ENCODE data around the gene TP53I13. TPM values are rescaled to one million over a fixed set of nuclear protein-coding genes. Genes with fewer than 3 reads are reported as not detected.
A peak's percentile ranks its signal among the peaks of the same experiment; 100 is the strongest.

The TP53I13 gene
- total and polyA plus RNA-seq, 2 of the 13 experiments (the other 11 are each of a cell fraction or from before 2014, with no cell fraction given): 16.9 to 25.7 TPM

DNA sequence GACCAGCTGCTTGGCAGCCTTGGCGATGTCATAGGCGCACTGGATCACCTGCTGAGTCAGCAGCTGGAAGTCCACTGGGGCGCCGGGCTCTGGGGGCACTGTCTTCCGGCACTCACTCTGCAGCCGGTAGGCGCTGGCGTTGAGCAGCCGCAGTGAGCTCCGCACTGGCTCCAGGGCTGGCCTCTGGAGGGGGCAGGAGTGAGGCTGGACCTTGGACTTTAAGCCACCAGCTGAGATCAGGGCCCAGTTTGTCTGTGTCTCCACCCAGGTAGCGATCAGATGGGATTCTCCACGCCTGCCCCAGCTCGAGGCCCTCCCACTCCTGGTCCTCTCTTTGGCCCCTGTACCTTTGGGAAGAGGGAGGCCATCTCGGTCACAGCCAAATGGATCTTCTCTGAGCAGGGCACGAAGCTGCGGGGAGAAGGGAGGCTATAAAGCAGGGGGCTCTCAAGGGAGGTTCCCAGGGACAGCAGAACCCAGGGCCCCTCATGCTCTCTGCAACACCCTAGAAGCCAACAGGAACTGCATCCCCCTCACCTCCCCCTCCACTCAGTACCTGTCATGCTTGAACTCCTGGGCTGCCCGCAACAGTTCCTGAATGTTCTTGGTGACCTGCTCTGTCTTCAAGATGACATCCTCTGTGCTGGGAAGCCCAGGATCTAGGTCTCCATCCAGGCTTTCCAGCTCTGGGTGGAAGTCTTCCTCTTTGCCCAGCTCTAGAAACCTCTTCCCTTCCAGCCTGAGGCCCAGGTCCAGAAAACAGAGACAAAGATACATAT is 6.4 kb downstream of the TP53I13 start (continued):
- TF ChIP-seq, protein P1, sequence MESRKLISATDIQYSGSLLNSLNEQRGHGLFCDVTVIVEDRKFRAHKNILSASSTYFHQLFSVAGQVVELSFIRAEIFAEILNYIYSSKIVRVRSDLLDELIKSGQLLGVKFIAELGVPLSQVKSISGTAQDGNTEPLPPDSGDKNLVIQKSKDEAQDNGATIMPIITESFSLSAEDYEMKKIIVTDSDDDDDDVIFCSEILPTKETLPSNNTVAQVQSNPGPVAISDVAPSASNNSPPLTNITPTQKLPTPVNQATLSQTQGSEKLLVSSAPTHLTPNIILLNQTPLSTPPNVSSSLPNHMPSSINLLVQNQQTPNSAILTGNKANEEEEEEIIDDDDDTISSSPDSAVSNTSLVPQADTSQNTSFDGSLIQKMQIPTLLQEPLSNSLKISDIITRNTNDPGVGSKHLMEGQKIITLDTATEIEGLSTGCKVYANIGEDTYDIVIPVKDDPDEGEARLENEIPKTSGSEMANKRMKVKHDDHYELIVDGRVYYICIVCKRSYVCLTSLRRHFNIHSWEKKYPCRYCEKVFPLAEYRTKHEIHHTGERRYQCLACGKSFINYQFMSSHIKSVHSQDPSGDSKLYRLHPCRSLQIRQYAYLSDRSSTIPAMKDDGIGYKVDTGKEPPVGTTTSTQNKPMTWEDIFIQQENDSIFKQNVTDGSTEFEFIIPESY (CRISPR knock-in tag; IDR thresholded peaks at IDR 0.05): peak; percentile 57; the same call in 1 of the 2 replicates
- TF ChIP-seq RFX5 (IDR thresholded peaks at IDR 0.05; ENCODE audit: low read depth, low read length) (peak; percentile 67; the same call in 1 of the 2 replicates), KLF9 (CRISPR knock-in tag; IDR thresholded peaks at IDR 0.05; ENCODE audit: low read depth) (no peak), SIN3A (IDR thresholded peaks at IDR 0.05; ENCODE audit: borderline replicate concordance, low read depth, low read length) (0 out of 2 replicates have a peak, but pooled peaks have one; percentile 69), ZNF383 (CRISPR knock-in tag; IDR thresholded peaks at IDR 0.05; ENCODE audit: borderline replicate concordance) (0 out of 2 replicates have a peak, but pooled peaks have one; percentile 32), NFATC3 (CRISPR knock-in tag; IDR thresholded peaks at IDR 0.05) (no peak), MTA3 (CRISPR knock-in tag; IDR thresholded peaks at IDR 0.05) (no peak), GLI4 (CRISPR knock-in tag; IDR thresholded peaks at IDR 0.05; ENCODE audit: borderline replicate concordance) (no peak), HOXD1 (CRISPR knock-in tag; IDR thresholded peaks at IDR 0.05) (0 out of 2 replicates have a peak, but pooled peaks have one; percentile 24), ZNF160 (CRISPR knock-in tag; IDR thresholded peaks at IDR 0.05) (0 out of 2 replicates have a peak, but pooled peaks have one; percentile 41), MTA1 (CRISPR knock-in tag; IDR thresholded peaks at IDR 0.05; ENCODE audit: borderline replicate concordance) (0 out of 2 replicates have a peak, but pooled peaks have one; percentile 83), SPEN (CRISPR knock-in tag; IDR thresholded peaks at IDR 0.05; ENCODE audit: low read depth) (peak; percentile 89), SMAD9 (CRISPR knock-in tag; IDR thresholded peaks at IDR 0.05) (no peak), ZBTB7B (CRISPR knock-in tag; IDR thresholded peaks at IDR 0.05) (peak; percentile 68), KAT2B (IDR thresholded peaks at IDR 0.05; ENCODE audit: borderline replicate concordance, low read depth, low read length) (no peak), MAFG (CRISPR knock-in tag; IDR thresholded peaks at IDR 0.05) (peak; percentile 96), NR2F6 (IDR thresholded peaks at IDR 0.05) (no peak), NR2F6 (CRISPR knock-in tag; IDR thresholded peaks at IDR 0.05) (peak; percentile 75), ZNF292 (CRISPR knock-in tag; IDR thresholded peaks at IDR 0.05; ENCODE audit: borderline replicate concordance, low read depth) (peak; percentile 57; the same call in 1 of the 2 replicates), SALL2 (CRISPR knock-in tag; IDR thresholded peaks at IDR 0.05) (0 out of 2 replicates have a peak, but pooled peaks have one; percentile 13), CBX2 (IDR thresholded peaks at IDR 0.05; ENCODE audit: low read depth, low read length) (no peak), CBX2 (CRISPR knock-in tag; IDR thresholded peaks at IDR 0.05; ENCODE audit: low read depth) (no peak), PAX8 (CRISPR knock-in tag; IDR thresholded peaks at IDR 0.05; ENCODE audit: borderline replicate concordance) (0 out of 2 replicates have a peak, but pooled peaks have one; percentile 40), BRD4 (CRISPR knock-in tag; IDR thresholded peaks at IDR 0.05) (0 out of 2 replicates have a peak, but pooled peaks have one; percentile 27), CBFB (CRISPR knock-in tag; IDR thresholded peaks at IDR 0.05) (no peak)
- TF ChIP-seq, protein P2, sequence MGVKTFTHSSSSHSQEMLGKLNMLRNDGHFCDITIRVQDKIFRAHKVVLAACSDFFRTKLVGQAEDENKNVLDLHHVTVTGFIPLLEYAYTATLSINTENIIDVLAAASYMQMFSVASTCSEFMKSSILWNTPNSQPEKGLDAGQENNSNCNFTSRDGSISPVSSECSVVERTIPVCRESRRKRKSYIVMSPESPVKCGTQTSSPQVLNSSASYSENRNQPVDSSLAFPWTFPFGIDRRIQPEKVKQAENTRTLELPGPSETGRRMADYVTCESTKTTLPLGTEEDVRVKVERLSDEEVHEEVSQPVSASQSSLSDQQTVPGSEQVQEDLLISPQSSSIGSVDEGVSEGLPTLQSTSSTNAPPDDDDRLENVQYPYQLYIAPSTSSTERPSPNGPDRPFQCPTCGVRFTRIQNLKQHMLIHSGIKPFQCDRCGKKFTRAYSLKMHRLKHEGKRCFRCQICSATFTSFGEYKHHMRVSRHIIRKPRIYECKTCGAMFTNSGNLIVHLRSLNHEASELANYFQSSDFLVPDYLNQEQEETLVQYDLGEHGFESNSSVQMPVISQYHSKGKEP (CRISPR knock-in tag; IDR thresholded peaks at IDR 0.05): no peak
- TF ChIP-seq, protein P3, sequence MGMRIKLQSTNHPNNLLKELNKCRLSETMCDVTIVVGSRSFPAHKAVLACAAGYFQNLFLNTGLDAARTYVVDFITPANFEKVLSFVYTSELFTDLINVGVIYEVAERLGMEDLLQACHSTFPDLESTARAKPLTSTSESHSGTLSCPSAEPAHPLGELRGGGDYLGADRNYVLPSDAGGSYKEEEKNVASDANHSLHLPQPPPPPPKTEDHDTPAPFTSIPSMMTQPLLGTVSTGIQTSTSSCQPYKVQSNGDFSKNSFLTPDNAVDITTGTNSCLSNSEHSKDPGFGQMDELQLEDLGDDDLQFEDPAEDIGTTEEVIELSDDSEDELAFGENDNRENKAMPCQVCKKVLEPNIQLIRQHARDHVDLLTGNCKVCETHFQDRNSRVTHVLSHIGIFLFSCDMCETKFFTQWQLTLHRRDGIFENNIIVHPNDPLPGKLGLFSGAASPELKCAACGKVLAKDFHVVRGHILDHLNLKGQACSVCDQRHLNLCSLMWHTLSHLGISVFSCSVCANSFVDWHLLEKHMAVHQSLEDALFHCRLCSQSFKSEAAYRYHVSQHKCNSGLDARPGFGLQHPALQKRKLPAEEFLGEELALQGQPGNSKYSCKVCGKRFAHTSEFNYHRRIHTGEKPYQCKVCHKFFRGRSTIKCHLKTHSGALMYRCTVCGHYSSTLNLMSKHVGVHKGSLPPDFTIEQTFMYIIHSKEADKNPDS (CRISPR knock-in tag; IDR thresholded peaks at IDR 0.05): no peak

All from HepG2 (cell line).